ENCODE measurements around the gene ANKRD13D. TPM values are rescaled to one million over a fixed set of nuclear protein-coding genes. Genes with fewer than 3 reads are reported as not detected.

The ANKRD13D gene
- total RNA-seq, 4 donors from 2014 or later: 46.8 to 158 (median 69.5) TPM

- Histone ChIP-seq H3K4me1 (peaks cover 0 to 49% (median 19%) of the 10 kb centered on the region in 4 donors), H3K27me3 (no peaks in the 10 kb centered on the region), H3K9me3 (peaks cover 0 to 20% (median 3%) of the 10 kb centered on the region in 4 donors), H3K4me3 (no peak overlapping the region), H3K36me3 (peaks cover 0 to 68% (median 11%) of the 10 kb centered on the region in 3 donors), H3K27ac (no peak overlapping the region)
- WGBS, 2 donors: 50 to 55% methylated on average over 3 of the region's 3 CpGs
- no peak for DNase-seq (ENCODE audit: low spot score in 2 of 2)
- no peak for TF ChIP-seq EP300 (IDR thresholded peaks at IDR 0.05)
- TF ChIP-seq, protein P1, sequence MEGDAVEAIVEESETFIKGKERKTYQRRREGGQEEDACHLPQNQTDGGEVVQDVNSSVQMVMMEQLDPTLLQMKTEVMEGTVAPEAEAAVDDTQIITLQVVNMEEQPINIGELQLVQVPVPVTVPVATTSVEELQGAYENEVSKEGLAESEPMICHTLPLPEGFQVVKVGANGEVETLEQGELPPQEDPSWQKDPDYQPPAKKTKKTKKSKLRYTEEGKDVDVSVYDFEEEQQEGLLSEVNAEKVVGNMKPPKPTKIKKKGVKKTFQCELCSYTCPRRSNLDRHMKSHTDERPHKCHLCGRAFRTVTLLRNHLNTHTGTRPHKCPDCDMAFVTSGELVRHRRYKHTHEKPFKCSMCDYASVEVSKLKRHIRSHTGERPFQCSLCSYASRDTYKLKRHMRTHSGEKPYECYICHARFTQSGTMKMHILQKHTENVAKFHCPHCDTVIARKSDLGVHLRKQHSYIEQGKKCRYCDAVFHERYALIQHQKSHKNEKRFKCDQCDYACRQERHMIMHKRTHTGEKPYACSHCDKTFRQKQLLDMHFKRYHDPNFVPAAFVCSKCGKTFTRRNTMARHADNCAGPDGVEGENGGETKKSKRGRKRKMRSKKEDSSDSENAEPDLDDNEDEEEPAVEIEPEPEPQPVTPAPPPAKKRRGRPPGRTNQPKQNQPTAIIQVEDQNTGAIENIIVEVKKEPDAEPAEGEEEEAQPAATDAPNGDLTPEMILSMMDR (IDR thresholded peaks at IDR 0.05): no peak
- no peak for TF ChIP-seq POLR2A (IDR thresholded peaks at IDR 0.05)
Measured at GRCh38 chr11:67292671-67293070, 3.6 kb downstream of the ANKRD13D start.

DNA sequence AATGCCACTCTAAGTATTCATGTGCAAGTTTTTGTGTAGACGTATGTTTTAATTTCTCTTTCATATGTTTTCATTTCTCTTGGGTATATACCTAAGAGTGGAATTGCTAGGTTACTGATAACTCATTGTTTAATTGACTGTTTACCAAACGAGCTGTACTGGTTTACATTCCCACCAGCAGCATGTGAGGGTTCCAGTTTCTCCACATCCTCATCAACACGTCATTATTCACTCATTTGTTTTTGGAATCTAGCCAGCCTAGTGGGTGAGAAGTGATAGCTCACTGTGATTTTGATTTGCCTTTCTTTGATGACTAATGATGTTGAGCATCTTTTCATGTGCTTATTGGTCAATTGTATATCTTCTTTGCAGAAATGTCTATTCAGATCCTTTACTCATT, 4.0 kb downstream of the ANKRD13D start:
- H3K4me1 ChIP-seq: peaks cover 0 to 45% (median 15%) of the 10 kb centered on the region in 4 donors
- DNase-seq (ENCODE audit: low spot score in 2 of 2): no peak
- H3K27ac ChIP-seq: no peak overlapping the region
- peaks cover 0 to 70% (median 11%) of the 10 kb centered on the region in 3 donors for H3K36me3 ChIP-seq
- 30 to 31% methylated on average over 3 of the region's 3 CpGs for WGBS, 2 donors
- TF ChIP-seq, protein P1 (IDR thresholded peaks at IDR 0.05): no peak
- TF ChIP-seq EP300 (IDR thresholded peaks at IDR 0.05) (no peak), POLR2A (IDR thresholded peaks at IDR 0.05) (no peak)
- peaks cover 0 to 20% (median 3%) of the 10 kb centered on the region in 4 donors for H3K9me3 ChIP-seq
- H3K27me3 ChIP-seq: no peaks in the 10 kb centered on the region
- no peak overlapping the region for H3K4me3 ChIP-seq

- H3K9me3 ChIP-seq: peaks cover 0 to 20% (median 3%) of the 10 kb centered on the region in 4 donors
- no peaks in the 10 kb centered on the region for H3K27me3 ChIP-seq
- no peak for DNase-seq (ENCODE audit: low spot score in 2 of 2)
- no peak overlapping the region for H3K27ac ChIP-seq
- WGBS, 2 donors: 96% methylated on average over 1 of the region's 1 CpG
- H3K36me3 ChIP-seq: peaks cover 0 to 89% (median 19%) of the 10 kb centered on the region in 3 donors
- peaks cover 0 to 30% (median 2%) of the 10 kb centered on the region in 4 donors for H3K4me1 ChIP-seq
- no peak for TF ChIP-seq POLR2A (IDR thresholded peaks at IDR 0.05)
- TF ChIP-seq, protein P1 (IDR thresholded peaks at IDR 0.05): no peak
- no peak overlapping the region for H3K4me3 ChIP-seq
Measured at GRCh38 chr11:67295846-67296245, 6.7 kb downstream of the ANKRD13D start.

DNA sequence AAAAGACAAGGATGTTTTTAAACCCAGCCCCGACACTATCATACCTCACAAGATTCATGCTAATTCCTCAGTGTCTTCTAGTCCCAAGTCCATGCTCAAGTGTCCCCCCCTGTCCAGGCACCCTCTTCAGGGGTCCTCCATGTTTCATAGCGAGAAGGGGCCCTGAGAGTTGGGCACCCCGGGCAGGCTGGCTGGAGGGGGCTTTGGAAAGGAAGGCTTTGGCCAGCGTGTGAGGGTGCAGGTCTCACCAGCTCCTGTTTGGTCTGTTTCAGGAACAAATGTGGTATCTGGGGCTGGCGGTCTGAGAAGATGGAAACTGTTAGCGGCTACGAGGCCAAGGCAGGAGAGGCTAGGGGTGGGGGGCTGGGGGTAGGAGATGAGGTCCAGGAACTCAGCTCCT, 9.7 kb downstream of the ANKRD13D start:
- DNase-seq (ENCODE audit: low spot score in 2 of 2): no peak

More for the DNA sequence above, 9.7 kb downstream of the ANKRD13D start:
- 90 to 91% methylated on average over 7 of the region's 7 CpGs for WGBS, 2 donors
- TF ChIP-seq POLR2A (IDR thresholded peaks at IDR 0.05) (no peak), EP300 (IDR thresholded peaks at IDR 0.05) (no peak)
- TF ChIP-seq, protein P1 (IDR thresholded peaks at IDR 0.05): no peak
- Histone ChIP-seq H3K36me3 (peaks cover 0 to 79% (median 19%) of the 10 kb centered on the region in 3 donors), H3K4me1 (peaks cover 0 to 21% (median 12%) of the 10 kb centered on the region in 4 donors), H3K4me3 (no peak overlapping the region), H3K9me3 (peaks cover 0 to 20% (median 3%) of the 10 kb centered on the region in 4 donors), H3K27me3 (no peaks in the 10 kb centered on the region), H3K27ac (no peak overlapping the region)

Measured in tibial nerve (tissue), 4 donors.